ENCODE measurements around the gene BAZ2A. TPM values are rescaled to one million over a fixed set of nuclear protein-coding genes. Genes with fewer than 3 reads are reported as not detected.

BAZ2A gene
- total RNA-seq, 1 donor from 2014 or later: 112 TPM

DNA sequence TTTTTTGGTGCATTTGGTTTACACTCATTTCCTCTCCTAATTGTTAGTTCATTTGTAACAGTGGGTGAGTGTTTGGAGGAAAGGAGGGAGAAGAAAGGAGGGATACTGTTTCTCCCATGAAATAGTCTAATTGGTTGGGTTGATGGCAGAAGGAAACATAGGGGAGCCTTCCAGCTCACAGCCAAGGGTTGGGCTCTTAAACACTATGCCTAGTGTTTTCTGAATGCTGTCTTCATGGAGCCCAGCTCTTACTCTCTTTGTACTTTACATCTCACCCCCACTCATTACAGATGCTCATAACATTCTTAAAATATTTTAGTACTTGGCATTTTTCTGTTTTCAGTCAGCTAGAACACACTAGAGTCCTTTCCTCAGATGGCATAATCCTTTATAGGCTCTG lies 38.2 kb downstream of the BAZ2A start:
- Histone ChIP-seq H3K4me1 (no peaks in the 10 kb centered on the region), H3K4me3 (no peak overlapping the region), H3K36me3 (peaks cover 74% of the 10 kb centered on the region), H3K27me3 (ENCODE audit: low read depth) (no peaks in the 10 kb centered on the region), H3K27ac (no peak overlapping the region), H3K9me3 (no peaks in the 10 kb centered on the region)
- DNase-seq (no peak), ATAC-seq (peak in 1 of 2 donors; percentile 6)
- TF ChIP-seq, protein P1, sequence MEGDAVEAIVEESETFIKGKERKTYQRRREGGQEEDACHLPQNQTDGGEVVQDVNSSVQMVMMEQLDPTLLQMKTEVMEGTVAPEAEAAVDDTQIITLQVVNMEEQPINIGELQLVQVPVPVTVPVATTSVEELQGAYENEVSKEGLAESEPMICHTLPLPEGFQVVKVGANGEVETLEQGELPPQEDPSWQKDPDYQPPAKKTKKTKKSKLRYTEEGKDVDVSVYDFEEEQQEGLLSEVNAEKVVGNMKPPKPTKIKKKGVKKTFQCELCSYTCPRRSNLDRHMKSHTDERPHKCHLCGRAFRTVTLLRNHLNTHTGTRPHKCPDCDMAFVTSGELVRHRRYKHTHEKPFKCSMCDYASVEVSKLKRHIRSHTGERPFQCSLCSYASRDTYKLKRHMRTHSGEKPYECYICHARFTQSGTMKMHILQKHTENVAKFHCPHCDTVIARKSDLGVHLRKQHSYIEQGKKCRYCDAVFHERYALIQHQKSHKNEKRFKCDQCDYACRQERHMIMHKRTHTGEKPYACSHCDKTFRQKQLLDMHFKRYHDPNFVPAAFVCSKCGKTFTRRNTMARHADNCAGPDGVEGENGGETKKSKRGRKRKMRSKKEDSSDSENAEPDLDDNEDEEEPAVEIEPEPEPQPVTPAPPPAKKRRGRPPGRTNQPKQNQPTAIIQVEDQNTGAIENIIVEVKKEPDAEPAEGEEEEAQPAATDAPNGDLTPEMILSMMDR (IDR thresholded peaks at IDR 0.05): no peak
- intact Hi-C loops (cut with DNase I): no loop called here

DNA sequence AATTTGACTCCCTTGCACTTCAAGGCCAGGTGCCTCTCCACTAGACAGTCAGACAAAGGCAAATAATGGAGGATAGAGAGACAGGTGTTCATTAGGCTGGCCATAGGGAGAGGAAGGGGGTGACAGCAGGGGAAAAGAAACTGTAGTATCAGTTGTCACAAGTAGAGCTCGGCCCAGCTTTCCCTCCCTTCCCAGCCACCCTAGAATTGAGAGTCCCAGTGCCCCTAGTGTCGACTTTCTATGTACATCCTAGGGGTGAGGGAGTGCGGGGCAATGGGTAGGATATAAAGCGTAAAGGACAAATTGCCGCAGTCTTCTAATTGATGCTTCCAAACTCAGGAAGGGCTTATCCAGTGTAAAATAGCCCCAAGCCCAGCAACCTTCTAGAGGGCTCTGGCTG lies 39.0 kb downstream of the BAZ2A start:
- H3K9me3 ChIP-seq: no peaks in the 10 kb centered on the region
- H3K27me3 ChIP-seq (ENCODE audit: low read depth): no peaks in the 10 kb centered on the region
- TF ChIP-seq, protein P1 (IDR thresholded peaks at IDR 0.05): no peak
- no peaks in the 10 kb centered on the region for H3K4me1 ChIP-seq
- intact Hi-C loops (cut with DNase I): no loop called here
- peaks cover 75% of the 10 kb centered on the region for H3K36me3 ChIP-seq
- ATAC-seq: no peak
- DNase-seq: no peak
- H3K4me3 ChIP-seq: no peak overlapping the region
- peak overlapping the region; percentile 19 for H3K27ac ChIP-seq

DNA sequence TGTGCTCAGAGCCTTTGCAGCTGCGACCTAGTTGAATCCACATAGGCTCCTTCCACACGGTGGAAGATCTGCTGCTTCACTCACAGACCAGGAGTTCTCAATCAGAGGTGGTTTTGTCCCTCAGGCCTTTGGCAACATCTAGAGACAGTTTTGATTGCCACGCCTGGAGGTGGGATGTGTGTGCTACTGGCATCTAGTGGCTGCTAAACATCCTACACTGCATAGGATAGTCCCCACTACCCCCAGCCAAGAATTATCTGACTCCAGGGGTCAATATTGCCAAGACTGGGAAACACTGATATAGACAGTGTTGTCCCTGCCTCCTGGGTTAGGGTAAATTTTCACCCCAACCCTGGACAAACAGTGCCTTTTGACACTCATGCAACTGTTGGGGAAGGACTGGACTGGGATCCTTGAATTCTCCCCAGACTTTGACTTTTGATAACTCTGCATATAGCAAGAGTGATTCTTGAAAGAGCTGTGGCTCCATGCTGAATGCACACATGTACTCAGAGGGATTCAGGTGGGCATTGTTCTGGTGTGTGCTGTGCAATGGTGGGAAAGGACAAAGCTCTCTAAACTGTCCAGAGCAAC lies 39.8 kb downstream of the BAZ2A start:
- ATAC-seq: no peak
- Histone ChIP-seq H3K9me3 (no peaks in the 10 kb centered on the region), H3K27ac (no peak overlapping the region), H3K27me3 (ENCODE audit: low read depth) (no peaks in the 10 kb centered on the region), H3K36me3 (peaks cover 75% of the 10 kb centered on the region), H3K4me3 (no peak overlapping the region), H3K4me1 (no peaks in the 10 kb centered on the region)
- DNase-seq: no peak
- TF ChIP-seq, protein P1 (IDR thresholded peaks at IDR 0.05): peak; percentile 20
- intact Hi-C loops (cut with DNase I): no loop called here

DNA sequence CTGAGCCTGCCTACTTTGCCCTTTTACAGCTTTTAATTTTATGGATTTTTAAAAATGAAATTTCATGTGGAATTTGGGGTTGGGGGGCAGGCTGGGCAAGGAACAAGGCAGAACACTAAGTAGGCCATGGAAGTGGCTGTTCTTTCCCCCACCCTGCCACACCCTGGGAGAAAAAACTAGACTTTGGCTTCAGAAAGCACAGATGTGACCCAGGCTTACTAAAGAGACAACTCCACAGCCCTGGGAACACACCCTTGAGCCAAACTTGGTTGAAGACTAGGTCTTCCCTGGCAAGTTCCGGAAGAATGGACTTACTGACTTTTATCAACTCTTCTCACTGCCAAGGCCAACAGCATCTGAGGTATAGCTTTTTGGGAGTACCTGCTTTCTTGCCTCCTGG lies 40.3 kb downstream of the BAZ2A start:
- ATAC-seq (no peak), DNase-seq (no peak)
- Histone ChIP-seq H3K27ac (no peak overlapping the region), H3K27me3 (ENCODE audit: low read depth) (no peaks in the 10 kb centered on the region), H3K9me3 (no peaks in the 10 kb centered on the region), H3K4me3 (no peak overlapping the region), H3K36me3 (peaks cover 75% of the 10 kb centered on the region), H3K4me1 (no peaks in the 10 kb centered on the region)
- TF ChIP-seq, protein P1 (IDR thresholded peaks at IDR 0.05): no peak
- intact Hi-C loops (cut with DNase I): no loop called here

DNA sequence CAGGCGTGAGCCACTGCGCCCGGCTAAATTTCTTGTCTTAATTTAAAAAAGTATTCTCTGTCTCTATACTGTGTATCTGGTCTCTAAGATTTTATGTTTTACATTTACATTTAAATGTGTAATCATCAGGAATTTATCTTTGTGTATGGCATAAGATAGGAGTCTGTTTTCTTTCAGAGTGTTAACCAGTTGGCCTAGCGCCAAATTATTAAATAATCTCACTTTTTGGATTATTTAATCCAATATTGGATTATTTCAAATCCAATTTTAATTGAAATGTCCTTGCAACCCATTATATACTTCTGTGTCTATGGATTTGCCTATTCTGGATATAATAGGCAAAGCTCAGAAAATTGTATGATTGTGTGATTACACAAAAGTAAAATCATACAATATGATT lies 45.0 kb downstream of the BAZ2A start:
- TF ChIP-seq, protein P1 (IDR thresholded peaks at IDR 0.05): no peak
- no peak for ATAC-seq
- H3K36me3 ChIP-seq: peaks cover 97% of the 10 kb centered on the region

More for the DNA sequence above, 45.0 kb downstream of the BAZ2A start:
- intact Hi-C loops (cut with DNase I): no loop called here
- Histone ChIP-seq H3K4me3 (no peak overlapping the region), H3K27ac (no peak overlapping the region), H3K9me3 (no peaks in the 10 kb centered on the region), H3K27me3 (ENCODE audit: low read depth) (no peaks in the 10 kb centered on the region), H3K4me1 (no peaks in the 10 kb centered on the region)
- DNase-seq: no peak

All from lower lobe of right lung (tissue), 2 donors.